G401.6 (cell line): ENCODE results near the gene TMTC1.
"Not testable (repeated sequence)": the region's sequence is repeated elsewhere in the genome, so short reads cannot be mapped to it uniquely, and the experiment has no call there.

ENCODE experiments used
- FAIRE-seq: peaks from 2 replicates; lab custom pipeline; 2012; peaks lifted over from hg19 to GRCh38; lab: Jason Lieb, UNC

The TMTC1 gene

DNA sequence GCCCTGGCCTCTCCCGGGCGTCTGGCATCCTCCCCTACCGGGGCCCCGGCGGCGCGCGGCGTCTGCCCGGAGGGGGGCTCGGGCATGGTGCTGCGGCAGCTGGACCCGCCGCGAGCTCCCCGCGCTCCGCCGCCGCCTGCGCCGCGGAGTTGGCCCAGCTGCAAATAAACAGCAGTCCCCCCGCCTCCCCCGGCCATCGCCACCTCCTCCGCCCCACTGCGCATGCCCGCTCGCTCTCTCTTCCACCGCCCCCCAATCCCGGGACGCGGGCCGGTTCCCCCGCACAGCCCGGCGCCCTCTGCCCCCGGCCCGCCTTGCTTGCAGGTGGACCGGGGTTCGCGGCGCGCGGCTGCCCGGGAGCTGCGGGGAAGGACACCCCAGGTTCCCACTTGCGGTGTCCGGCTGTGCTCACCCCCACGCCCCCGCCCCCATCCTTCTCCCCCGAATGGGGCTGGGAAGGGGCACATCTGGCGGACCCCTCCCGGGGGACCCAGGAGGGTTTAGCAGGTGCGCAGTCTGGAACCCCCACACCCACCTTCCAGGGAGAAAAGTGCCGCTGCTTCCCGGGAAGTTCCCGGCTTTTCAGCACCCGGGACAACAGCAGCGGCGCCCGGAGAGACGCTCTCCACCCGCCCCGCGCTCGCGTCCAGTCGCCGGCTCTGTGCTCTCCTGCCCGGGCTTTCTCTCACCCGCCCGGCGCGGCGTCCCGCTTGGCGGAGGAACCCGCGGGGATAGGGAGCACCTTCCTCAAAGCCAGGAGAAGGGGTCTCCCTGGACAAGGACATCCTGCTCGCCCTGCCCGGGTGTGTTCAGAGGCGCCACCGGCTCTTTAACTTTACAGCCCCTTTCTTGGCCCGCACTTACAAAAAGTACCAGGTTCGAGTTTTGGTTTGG is at the start of gene TMTC1:
TSS of gene TMTC1 (minus strand) at position 170 of the 894 bp plus-strand sequence. CDS start 191 bp downstream, outside the sequence.
- no peak for FAIRE-seq

DNA sequence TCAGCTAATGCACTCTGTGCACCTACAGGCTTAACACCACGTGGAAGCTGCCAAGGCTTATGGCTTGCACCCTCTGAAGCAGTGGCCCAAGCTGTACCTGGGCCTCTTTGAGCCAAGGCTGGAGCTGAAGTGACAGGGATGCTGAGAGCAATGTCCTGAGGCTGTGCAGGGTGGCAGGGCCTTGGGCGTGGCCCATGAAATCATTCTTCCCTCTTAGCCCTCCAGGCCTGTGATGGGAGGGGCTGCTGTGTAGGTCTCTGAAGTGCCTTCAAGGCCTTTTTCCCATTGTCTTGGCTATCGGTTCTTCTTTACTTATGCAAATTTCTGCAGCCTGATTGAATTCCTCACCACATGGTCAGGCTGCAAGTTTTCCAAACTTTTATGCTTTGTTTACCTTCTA is 47.4 kb upstream of the TMTC1 start:
- FAIRE-seq: no peak

DNA sequence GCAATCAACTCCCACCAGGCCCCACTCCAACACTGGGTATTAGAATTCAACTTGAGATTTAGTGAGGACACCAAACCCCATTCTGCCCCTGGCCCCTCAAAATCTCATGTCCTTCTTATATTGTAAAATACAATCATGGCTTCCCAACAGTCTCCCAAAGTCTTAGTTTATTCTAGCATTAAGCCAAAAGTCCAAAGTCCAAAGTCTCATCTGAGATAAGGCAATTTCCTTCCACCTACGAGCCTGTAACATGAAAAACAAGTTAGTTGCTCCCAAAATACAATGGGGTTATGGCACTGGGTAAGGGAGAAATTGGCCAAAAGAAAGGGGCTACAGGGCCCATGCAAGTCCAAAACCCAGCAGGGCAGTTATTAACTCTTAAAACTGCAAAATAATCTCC is 46.6 kb upstream of the TMTC1 start:
- FAIRE-seq: no peak

DNA sequence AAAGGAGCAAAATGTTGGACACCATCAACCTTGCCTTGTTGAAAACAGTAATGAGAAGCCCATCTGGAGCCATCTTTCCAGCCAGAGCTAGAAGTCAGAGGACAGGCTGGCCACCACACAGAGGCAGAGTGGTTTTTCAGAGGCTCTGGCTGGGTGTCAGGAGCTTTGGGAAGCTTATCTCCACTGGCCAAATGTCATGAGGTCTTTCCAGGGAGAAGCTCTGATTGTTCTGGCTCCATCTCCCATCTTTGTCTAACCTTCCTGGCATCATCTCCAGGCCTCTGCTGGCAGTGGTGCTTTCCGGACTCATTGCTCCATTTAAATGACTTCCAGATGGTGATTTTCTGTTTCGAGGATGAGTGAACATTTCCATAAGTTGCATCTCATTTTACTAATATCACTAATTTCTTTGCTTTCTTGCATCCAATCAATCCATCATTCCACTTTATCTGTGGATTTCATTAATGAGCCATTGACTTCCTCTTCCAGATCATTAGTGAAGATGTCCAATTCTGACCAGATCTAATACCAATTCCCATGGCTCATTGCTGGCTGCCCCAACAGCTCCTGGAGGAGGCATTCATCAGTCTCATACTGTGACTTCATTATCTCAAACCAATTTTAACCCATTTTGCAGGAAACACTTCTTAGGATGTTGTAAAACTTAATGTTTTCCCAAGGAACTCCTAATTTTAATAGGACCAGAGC is 35.3 kb upstream of the TMTC1 start:
- no peak for FAIRE-seq

DNA sequence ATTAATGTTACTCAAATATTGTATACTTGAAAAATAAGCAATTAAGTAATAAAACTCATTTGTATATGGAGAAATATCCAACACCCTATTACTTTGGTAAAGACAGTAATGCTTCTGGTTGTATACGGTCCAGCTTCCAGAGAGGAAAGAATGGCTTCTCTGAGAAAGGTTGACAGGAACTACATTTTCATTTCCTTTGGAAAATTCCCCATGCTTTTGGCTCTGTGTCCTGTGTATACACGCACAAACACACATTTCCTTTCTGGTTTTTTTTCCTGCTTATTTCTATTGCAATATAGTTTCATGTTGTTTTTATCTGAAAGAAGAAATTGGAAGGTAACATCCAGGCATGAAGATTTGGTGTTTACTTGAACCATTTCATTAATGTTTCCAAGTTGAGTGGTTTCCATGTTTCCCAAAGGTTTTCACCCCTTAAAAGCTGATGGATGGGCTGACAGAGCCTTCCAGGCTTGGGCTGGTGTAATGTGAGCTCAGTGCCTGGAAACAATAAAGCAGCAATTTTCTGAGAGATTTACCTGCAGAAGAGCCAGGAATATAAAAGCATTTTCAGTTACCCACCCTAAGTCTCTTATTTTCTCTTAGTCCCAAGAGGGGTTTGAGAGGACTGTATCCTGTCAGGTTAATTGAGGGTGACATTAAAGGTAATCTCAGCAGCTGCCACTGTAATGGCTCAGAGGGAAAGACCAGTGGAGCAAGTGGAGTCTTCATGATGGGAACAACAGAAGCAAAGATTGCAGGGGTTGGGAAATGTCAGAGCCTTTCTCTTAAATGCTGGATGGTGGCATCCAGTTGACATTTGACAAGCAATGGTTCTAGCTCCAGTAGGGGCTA is 33.4 kb upstream of the TMTC1 start:
- no peak for FAIRE-seq

DNA sequence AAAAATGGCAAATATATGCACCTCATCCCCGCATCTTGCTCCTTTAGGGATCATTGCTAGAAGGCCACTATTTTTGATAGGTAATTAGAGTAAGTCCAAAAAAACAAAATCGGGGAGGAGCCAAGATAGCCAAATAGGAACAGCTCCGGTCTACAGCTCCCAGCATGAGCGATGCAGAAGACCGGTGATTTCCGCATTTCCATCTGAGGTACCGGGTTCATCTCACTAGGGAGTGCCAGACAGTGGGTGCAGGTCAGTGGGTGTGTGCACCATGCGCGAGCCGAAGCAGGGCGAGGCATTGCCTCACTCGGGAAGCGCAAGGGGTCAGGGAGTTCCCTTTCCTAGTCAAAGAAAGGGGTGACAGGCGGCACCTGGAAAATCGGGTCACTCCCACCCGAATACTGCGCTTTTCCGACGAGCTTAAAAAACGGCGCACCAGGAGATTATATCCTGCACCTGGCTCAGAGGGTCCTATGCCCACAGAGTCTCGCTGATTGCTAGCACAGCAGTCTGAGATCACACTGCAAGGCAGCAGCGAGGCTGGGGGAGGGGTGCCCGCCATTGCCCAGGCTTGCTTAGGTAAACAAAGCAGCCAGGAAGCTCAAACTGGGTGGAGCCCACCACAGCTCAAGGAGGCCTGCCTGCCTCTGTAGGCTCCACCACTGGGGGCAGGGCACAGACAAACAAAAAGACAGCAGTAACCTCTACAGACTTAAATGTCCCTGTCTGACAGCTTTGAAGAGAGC is 26.0 kb upstream of the TMTC1 start:
- not testable (repeated sequence) for FAIRE-seq

DNA sequence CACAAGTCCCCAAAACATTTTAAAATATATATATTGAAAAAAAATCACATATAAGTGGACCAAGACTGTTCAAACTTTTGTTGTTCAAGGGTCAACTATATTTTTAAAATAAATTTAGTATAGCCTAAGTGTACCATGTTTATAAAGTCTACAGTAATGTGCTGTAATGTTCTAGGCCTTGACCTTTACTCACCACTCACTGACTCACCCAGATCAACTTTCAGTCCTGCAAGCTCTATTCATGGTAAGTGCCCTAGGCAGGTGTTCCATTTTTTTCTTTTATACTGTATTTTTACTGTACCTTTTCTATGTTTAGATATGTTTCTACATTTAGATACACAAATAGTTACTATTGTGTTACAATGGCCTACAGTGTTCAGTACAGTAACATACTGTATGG is 23.4 kb upstream of the TMTC1 start:
- FAIRE-seq: no peak

DNA sequence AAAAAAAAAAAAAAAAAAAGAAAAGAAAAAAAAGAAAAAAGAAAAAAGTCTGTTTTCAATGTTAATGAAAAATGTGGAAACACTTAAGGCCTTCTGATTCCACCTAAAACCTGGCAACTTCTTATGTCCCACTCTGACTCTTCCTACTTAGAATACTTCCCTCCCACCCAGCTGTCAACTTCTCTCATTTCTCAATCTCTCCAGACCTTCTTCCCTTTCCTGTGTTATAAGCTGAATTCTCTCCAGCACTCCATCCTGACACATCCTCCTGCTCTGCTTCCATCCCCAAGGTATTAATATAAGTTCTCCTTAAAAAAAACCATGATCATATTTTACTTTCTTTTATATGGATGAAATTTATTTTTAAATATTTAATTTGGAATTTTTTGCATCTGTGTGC is 20.3 kb upstream of the TMTC1 start:
- no peak for FAIRE-seq

DNA sequence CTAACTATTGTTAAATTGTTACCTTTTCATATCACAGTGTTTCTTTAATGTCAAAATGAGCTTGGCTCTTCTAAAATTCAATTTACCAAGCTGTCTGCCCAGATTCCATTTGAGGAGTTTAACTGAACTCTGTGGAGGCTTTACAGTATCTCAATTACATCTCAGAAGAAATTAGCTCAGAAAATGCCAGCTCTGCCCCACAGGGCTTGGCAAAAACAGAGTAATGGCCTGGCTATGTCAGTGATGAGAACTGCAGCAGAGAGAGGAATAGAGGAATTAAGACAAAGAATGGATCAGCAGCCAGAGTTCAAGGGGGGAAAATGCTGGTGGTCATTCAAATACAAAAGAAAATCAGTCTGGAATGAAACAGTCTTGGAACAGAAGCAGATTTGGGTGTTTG is 15.8 kb upstream of the TMTC1 start:
- FAIRE-seq: no peak

DNA sequence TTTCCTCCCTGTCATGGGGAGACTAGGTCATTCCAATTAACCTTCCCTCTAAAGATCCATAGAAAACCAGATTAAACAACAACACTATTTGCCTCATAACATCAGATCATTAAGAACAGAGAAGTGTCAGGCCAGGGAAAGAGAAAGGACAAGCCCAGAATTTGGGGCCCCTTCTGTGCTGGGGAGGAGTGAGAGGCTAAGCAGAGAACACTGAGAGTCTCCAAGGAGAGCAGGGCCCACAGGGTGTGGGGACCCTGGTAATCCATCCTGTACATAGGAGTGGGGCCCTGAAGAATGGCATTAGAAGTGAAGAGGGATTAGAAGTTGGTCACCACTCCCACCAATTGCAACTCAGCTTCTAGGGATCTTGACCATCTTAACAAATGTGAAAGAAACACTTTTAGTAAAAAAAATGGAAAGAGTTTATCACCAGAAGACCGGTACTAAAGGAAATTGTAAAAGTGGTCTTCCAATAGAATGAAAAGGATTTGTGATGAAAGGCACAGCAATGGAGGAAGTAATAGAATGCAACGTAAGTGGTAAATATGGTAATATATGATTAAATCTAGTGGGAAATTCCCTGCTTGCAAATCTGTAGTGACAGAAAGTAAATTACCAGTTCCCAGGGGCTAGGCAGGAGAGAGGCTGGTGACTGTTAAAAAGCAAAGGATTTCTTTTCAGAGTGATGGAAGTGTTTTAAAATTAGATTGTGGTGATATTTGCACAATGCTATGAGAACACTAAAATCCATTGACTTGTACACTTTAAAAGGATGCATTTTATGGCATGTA is 14.0 kb upstream of the TMTC1 start:
- FAIRE-seq: no peak

DNA sequence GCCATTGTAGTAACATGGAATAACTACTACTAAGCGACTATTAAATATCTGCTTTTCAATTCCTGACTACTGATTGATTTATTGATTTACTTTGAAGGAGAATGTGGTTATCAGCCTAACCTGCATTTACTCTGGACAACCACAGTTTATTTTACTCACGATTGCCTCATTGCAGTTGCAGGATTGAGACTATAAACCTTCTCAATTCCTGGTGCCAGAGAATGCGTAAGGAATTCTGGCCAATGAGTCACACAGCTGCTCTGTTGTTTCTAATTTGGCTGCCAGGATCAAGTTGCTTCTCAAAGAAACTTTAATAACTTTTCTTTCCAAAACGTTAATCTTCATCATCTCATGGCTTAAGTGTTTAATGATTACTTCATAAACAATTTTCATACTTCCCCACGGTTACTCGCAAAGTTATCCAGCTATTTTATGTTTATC is 13.1 kb upstream of the TMTC1 start:
- FAIRE-seq: no peak

DNA sequence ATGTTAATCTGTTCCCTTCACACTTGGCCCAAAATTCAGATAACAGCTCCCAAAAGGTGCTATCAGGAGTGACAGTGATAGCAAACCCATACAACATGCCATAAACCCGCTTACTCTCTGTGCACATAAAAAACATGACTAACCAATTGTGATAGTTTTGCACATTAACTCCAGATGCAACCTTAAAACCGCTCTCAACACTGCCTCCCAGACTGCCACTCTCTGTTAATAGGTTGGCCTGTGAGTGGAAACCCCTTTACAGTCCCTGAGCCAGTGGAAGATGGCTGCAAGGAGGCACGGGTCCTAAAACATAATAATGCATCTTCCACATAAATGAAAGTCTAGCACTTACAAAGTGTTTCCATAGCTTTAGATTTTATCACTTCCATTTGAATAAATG is 12.0 kb upstream of the TMTC1 start:
- no peak for FAIRE-seq

DNA sequence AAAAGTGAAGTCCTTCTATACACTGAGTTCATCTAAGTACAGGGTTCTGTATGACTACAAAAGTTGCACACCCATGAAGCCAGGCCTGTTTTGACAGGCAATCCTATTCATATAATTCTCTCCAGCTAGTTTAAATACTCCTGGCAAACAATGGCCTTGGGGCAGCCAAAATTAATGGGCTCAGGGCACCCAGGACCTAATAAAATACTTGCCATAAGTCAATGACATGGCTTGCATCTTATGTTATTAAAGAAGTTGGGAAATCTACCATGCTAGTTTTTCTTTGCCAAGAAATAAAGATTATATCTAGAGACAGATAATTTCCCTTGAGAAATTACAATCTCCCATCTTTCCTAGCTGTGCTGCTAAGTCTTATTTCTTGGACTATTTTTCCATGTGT is 11.1 kb upstream of the TMTC1 start:
- no peak for FAIRE-seq

DNA sequence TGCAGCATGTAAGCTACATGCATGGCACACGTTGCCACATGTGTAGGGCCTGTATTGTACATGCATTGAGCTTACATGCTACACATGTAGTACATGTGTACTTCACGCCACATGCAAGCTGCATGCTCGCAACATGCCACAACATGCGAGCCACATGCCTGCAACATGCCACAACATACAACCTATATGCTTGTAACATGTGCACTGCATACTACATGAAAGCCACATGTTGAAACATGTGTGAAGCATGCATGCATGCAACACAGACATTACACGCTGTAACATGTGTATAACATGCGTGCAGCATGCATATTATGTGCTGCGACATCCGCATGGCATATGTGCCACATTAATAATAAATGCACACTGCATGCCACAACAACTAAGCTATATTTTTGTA is 9.1 kb upstream of the TMTC1 start:
- FAIRE-seq: no peak

DNA sequence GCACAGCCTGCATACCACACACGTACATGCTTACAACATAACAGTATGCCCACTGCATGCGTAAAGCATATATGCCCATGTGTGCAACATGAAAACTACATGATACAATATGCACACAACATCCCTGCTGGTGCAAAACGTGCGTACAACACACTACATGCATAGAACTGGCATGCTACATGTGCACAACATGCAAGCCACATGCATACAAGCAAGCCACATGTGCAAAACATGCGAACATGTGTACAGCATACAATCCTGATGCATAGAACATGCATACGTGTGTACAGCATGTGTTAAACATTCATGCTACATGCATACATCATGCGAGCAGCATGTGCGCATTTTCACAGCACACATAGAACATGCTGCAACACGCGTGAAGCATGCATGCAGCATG is 8.4 kb upstream of the TMTC1 start:
- no peak for FAIRE-seq

DNA sequence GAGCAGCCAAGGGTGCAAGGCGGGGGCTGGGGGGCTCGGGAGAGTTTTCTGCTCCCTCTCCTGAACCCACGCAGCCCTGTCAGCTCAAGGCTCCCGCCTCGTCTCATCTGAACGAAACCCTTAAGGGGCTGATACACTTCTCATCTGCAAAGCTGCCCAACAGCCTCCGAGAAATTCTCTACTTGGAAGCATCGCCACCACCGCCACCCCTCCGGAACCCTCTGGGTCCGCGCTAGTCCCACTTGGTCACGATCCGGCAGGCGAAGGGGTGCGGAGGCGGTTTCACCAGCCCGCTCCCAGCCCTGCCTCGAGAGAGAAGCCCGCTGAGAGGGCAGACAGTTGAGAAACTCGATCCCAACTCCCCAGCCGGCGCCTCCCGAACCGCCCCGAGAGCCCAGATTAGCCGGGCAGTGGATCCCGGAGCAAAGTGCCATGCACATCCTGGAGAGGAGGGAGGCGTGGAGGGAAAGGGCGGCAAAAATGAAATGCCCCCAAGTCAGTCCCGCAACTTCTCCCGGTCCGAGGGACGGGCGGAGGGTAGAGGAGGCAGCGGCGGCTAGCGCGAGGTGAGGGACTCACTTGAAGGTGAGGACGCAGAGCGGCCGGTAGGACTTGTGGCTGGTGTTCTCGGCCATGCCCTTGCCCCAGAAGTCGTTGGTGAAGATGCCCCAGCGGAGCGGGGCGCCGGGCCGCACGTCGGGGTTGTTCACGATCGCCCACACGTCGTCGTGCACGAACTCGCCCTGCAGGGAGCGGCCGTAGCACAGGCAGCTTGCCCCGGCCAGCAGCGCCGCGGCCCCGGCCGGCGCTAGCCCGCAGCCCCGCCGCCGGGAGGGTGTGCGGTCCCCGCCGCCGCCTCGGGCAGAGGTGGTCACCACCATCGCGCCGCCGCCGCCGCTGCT is 620 bp downstream of the TMTC1 start:
- no peak for FAIRE-seq

DNA sequence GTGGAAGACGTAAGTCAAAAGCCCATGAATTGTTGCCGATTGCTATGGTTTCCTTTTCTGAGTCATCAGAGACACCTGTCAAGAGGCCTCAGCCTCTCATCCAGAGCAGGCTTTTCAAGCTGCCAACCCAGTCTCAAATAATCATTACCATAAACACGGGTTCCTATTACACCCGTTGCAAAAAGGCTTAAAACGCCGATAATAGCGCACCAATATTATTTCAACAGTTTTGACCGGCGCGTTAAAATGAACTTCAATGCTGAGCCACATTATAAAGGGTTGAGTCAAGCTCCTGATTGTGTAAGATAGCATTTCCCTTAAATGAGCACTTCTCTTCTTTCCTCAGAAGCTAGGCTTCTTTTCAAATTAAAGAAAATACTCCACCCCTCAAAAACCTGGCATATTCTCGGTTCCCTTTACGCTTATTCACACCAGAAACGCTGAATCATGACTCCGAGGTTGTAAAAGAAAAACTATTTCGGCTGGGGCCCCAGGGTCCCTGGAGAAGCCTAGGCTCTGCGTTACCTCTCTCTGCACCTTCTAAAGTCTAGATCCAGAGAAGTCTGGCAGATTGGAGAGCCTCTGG is 1.4 kb downstream of the TMTC1 start:
- FAIRE-seq: no peak

DNA sequence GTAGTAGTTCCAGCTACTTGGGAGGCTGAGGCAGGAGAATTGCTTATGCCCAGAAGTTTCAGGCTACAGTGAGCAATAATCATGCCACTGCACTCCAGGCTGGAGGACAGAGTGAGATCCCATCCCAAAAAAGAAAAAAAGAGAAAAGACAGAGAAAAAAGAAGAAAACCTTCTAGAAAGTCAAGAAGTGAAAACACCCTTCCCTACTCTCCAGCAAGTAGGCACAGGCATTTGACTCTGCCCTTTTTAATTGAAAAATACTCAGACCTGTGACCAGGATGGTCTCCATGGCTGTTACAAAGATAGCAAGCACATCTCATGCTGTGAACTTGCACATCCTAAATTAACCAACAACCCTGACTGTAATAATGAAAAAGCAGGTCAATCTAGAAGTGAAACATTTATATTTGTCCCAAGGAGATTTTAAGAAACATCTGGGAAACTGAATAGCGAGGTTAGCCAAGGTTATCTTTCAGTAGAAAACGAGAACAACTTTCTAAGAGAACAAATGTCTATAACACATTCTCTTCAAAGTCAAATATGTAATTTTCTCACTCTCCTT is 2.0 kb downstream of the TMTC1 start:
- no peak for FAIRE-seq

DNA sequence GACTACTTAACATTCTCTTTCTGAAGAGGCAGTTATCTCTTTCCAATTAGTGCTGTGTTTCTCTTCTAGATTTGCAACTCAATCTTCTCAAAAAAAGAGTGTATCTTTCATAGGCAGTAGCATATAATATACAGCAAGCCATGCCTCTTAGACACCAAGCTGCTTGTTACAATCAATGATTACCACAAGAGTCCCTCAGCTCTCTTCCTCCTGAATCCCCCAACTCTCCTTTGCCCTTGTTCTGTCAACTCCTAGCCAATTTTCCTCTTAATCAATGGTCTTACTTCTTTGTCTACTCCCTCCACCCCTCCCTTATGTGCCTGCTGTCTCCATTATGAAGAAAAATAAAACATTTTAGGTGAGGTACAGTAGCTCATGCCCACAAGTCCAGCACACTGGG is 2.6 kb downstream of the TMTC1 start:
- no peak for FAIRE-seq
